22Rv1 (cell line): ENCODE data around the gene SEPTIN5.

Experiments used
- CTCF ChIP-seq: fragments of 450-650 bp; IDR thresholded peaks from 2 replicates; pipeline ENCODE4 v1.5.1; 2017; ENCODE audit warnings: mild to moderate bottlenecking
- ZFX ChIP-seq: fragments of 450-650 bp; IDR thresholded peaks from 2 replicates; pipeline ENCODE4 v1.6.1; 2017; ENCODE audit warnings: antibody characterized with exemption, borderline replicate concordance

- TF ChIP-seq CTCF: no peak
- no peak for TF ChIP-seq ZFX
Observed at GRCh38 chr22:19728836-19729235, 14.5 kb downstream of the SEPTIN5 start.
